GM12891 (cell line): ENCODE measurements around the gene MAPK8.

Experiments used
- POLR2A ChIP-seq: IDR thresholded peaks from 2 replicates; pipeline ENCODE4 v1.6.1; 2011; ENCODE audit warnings: low read depth, low read length, control low read depth
- POLR2AphosphoS5 ChIP-seq: IDR thresholded peaks from 2 replicates; pipeline ENCODE4 v1.6.1; 2011; ENCODE audit warnings: low read depth, low read length, control low read depth
- POU2F2 ChIP-seq: IDR thresholded peaks from 2 replicates; pipeline ENCODE4 v1.6.1; 2011; ENCODE audit warnings: low read depth, mild to moderate bottlenecking, control low read depth, low read length, moderate library complexity
- SPI1 ChIP-seq: IDR thresholded peaks from 2 replicates; pipeline ENCODE4 v1.6.1; 2011; ENCODE audit warnings: low read depth, low read length, control low read depth
- TAF1 ChIP-seq: IDR thresholded peaks from 2 replicates; pipeline ENCODE4 v1.6.1; 2011; ENCODE audit warnings: low read depth, low read length, control low read depth

GRCh38 chr10:48317321-48317990, 11.0 kb downstream of the MAPK8 start:
- no peak for TF ChIP-seq POLR2A
- TF ChIP-seq POLR2AphosphoS5: no peak
- TF ChIP-seq TAF1: no peak
- TF ChIP-seq POU2F2: no peak
- no peak for TF ChIP-seq SPI1
